ENCODE data around the gene DNAJC3.
"Not testable (repeated sequence)": the region's sequence is repeated elsewhere in the genome, so short reads cannot be mapped to it uniquely, and the experiment has no call there.

Gene DNAJC3

DNA sequence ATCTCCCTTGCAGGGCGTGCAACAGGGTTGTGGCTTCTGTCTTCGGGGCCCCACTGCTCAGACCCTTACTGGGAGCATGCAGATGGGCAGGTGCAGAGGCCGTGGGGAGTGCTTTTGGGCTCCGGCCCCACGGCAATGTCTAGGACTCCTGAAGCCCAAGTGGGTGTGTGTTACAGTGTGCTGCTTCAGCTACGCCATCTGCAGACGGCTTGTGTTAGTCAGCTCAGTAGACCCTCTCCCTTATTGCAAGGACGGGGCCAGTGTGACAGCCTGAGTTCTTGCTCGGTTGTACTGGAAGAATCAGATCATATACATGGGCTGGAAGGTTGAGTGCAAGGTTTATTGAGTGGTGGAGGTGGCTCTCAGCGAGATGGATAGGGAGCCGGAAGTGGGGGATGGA lies 39.3 kb downstream of the DNAJC3 start:
- FAIRE-seq = no peak

DNA sequence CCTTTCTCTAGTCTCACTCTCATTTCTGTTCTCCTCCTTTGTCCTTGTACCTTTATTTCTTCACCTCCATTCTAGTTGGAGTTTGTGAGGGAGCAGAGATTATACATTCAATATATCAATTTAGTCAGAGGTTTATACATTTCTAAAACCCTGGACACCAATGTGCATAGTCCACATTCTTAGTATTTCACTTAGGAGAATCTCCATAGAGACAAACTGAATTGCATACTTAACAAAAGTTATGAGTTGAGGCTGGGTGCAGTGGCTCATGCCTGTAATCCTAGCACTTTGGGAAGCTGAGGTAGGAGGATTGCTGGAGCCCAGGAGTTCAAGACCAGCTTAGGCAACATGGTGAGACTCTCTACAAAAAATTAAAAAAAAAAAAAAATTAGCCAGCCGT lies 45.3 kb downstream of the DNAJC3 start:
- FAIRE-seq = no peak

DNA sequence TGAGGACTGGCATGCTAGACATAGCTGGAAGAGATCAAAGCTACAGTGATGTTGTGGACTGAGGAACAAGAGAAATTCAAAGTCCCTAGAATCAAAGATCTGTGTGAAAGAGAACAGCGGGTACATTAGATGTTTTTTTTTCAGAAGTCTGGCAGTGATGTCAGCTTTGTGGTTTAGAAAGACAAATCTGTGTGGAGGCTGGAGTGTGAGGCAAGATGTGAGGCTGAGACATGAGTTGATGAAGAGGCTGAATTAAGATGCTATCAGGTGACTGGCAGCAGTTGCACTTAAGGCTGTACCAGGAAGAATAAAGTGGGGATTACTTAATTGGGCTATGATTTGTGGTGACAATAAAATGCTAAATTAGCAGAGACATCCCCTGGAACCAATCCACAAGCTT lies 46.5 kb downstream of the DNAJC3 start:
- no peak for FAIRE-seq

DNA sequence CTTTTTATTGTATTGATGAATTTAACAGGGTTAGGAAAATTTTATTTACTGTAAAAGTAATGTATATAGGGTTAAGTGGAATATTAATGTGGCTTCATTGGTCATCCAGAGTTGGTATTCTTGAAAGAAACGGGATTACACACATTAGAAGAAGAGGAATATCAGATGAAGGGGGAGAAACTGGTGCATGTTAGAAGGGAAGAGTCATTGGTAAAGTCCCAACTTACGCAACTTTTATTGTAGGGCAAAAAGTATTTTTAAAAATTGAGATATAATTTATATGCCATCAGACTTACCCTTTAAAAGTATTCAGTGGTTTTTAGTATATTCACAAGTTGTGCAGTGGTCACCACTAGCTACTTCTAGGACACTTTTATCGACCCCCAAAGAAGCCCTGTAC lies 47.3 kb downstream of the DNAJC3 start:
- FAIRE-seq = no peak

DNA sequence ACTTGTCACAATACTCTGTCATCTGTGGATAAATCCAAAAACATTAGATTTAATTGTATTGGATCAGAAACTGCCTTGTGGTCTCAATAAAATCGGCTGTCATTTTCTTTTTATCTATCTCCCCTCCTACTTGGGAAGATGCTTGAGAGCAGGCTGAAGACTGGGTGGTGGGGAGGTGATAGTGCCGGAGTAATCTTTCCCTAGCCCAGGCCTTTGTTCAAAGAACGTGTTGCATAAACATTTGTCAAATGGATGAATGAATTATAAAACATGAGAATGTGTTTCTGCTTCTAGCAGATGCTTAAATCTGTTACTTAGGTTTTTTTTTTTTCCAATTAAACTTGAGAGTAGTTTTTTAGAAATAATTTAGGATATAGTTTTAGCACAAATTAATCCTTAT lies 49.9 kb downstream of the DNAJC3 start:
- no peak for FAIRE-seq

DNA sequence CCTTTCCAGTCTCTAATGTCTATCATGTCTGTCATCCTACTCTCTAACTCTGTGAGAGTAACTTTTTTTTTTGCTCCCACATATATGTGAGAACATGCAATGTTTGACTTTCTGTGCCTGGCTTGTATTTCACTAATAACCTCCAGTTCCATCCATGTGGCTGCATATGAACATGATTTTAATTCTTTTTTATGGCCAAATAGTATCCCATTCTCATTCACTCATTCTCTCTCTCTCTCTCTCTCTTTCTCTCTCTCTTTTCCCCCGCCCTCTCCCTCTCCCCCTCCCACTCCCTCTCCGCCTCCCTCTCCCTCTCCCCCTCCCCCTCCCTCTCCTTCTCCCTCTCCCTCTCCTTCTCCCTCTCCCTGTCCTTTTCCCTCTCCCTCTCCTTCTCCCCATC lies 52.0 kb downstream of the DNAJC3 start:
- no peak for FAIRE-seq

DNA sequence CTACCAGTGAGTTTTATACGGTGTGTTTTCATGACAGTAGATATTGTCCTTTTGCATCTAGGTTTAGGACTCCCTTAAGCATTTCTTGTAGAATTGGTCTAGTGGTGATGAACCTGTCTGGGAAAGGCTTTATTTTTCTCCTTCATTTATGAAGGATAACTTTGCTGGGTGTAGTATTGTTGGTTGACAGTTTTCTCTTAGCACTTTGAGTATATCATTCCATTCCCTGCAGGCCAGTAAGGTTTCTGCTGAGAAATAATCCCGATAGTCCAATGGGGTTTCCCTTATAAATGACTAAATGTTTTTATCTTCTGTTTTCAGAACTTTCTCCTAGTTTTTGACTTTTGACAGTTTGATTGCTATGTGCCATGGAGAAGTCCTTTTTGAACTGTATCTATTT lies 57.2 kb downstream of the DNAJC3 start:
- no peak for FAIRE-seq

DNA sequence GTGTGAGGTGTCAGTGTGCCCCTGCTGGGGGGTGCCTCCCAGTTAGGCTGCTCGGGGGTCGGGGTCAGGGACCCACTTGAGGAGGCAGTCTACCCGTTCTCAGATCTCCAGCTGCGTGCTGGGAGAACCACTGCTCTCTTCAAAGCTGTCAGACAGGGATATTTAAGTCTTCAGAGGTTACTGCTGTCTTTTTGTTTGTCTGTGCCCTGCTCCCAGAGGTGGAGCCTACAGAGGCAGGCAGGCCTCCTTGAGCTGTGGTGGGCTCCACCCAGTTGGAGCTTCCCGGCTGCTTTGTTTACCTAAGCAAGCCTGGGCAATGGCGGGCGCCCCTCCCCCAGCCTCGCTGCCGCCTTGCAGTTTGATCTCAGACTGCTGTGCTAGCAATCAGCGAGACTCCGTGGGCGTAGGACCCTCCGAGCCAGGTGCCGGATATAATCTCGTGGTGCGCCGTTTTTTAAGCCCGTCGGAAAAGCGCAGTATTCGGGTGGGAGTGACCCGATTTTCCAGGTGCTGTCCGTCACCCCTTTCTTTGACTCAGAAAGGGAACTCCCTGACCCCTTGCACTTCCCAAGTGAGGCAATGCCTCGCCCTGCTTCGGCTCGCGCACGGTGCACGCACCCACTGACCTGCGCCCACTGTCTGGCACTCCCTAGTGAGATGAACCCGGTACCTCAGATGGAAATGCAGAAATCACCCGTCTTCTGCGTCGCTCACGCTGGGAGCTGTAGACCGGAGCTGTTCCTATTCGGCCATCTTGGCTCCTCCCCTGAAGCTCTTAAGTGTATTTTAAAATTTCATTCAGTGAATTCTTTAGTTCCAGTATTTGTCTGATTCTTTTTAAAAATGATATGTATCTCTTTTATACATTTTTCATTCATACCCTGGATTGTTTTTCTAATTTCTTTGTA lies 63.4 kb downstream of the DNAJC3 start:
- not testable (repeated sequence) for FAIRE-seq

DNA sequence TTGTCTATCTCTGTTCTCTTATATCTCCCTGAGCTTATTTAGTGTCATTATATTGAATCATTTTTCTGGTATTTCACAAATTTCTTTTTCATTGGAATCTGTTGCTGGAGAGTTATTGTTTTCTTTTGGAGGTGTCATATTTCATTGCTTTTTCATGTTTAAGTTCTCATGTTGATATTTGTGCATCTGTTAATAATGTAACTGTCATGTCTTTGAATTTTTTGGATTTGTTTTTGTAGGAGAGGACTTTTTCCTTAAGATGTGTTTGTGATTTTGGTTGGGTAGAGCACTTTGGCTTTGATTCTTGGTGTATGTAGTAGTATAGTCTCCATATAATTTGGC lies 64.0 kb downstream of the DNAJC3 start:
- no peak for FAIRE-seq

DNA sequence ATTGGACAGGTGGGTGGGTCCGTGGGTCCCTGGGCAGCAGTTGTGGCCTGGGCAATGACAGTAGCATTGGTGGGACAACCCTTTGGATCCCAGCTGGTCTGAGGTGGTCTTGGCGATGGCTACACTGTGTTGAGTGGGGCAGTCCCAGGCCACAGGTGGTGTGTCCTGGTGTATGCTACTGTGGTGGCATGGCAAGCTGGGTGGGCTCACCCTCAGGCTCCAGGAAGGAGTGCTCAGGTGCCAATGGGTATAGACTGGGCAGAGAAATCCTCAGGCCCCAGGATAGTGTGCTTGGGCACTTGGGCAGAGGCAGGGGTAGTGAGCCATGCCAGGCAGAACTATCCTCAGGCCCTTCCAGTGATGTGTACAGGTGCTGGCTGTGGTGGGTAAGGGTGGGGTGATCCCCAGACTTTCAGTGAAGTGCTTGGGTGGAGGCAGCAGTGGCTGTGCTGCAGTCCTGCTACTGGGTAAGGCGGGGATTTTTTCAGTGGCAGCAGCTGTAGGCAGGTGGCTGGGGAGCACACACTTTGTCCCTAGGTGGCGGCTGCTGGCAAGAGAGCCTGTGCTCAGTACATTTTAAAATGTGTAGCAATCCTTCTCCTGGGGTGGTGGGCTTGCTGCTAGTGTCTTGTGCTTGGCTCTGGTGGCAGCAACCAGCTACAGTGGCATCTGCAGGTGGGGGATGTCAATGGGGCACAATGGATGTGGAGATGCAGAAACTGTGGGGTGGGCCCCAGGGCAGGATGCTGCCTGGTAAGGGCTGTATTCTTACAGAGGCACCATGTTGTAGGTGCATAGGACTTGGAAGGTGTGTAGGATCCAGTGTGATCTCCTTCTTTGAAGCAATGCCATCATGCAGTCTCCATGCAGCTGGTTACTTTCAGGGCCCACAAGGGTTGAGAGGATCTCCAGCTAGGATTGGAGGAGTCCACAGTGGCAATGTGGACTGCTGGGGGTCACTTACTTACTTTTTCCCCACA lies 64.9 kb downstream of the DNAJC3 start:
- FAIRE-seq = no peak

DNA sequence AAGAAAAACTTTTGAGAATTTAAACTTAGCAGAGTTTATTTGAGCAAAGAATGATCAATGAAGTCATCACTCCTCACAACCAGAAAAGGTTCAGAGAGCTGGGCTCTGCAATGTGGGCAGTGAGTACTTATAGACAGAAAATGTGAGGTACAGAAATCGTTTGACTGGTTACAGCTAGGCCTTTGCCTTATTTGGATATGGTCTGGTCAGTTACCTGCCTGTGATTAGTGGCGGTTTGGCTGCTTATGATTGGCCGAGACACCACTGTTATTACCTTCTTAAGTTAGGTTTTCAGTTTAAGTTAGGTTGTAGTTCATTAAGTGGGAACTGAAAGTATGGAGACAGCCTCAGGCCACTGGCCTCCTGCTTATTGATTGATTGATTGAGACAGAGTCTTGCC lies 66.3 kb downstream of the DNAJC3 start:
- FAIRE-seq = no peak

DNA sequence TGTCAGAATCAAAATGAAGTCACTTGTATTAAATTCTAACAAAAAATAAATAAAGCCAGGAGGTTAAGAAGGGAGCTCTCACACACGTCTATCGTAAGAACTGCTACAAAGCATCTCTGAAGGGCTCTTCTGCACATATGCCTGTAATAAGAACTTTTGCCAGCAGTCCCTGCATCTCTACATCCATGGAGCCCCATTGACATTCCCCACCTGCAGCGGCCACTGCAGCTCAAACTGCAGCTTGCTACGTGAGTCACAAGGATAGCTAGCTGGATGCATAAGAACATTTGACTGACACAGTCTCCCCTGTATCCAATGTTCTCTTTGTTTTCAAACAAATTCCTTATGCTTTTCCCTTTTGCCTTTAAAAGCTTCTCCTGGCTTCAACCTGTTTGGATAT lies 68.3 kb downstream of the DNAJC3 start:
- FAIRE-seq = no peak

DNA sequence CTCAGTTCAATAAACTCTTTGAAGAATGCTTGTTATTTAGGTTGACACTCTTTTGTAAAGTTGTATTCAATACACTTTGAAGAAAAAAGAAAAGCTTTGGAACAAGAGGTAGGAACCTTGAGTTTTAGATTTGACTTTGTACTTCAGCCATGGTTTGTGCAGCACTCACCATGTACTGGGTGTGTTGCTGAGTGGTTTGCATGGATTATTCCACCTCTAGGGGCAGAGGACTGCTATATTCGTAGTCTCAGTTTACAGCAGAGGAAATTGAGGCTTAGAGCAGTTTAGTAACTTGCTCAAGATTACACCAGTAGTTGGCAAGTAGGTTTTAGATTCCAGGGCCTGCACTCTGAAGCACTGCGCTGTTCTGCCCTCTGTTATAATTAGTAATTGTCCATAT lies 68.8 kb downstream of the DNAJC3 start:
- no peak for FAIRE-seq

DNA sequence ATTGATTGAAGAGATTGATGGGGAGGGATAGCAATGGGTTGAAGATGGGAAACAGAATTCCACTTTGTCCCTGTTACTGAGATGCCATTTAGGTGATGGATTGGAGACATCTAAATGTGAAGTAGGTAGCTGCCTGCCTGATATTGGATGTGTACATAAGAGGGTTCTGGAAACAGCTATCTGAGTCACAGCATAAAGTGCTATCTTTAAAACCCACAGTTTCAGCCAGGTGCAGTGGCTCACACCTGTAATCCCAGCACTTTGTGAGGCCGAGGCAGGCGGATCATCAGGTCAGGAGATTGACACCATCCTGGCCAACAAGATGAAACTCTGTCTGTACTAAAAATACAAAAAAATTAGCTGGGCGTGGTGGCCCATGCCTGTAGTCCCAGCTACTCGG lies 72.6 kb downstream of the DNAJC3 start:
- FAIRE-seq = no peak

DNA sequence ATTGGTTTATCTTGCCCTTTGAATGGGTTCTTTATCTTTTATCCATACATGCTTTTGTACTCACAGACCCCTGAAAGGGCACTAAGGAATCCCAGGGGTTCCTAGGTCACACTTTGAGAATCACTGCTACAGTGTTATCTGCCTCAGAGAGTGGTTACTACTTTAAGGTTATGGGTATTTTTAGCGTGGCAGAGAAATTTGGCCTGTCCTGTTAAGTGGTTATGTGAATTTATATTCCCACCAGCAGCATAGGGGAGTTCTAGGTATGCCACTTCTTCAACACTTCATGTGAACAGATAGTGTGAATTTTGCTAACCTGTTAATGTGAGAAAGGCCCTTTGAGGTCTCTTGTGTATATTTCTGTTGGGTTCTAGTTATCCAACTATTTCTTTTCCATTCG lies 75.7 kb downstream of the DNAJC3 start:
- no peak for FAIRE-seq

DNA sequence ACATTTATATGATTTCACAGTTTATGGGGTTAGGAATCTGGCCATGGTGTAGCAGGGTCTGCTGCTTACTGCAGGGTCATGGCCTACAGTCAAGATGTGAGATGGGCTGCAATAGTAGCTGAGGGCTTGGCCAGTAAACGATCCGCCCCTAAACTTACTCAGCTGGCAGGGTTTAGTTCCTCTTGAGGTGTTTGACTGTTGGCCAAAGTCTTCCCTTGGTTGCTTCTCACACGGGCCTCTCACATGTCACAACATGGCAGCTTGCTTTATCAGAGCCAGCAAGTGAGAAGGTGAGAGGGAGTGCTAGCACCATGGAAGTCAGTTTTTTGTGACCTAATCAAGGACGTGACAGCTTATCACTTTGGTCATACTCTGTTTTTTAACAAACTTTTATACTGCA lies 77.1 kb downstream of the DNAJC3 start:
- no peak for FAIRE-seq

DNA sequence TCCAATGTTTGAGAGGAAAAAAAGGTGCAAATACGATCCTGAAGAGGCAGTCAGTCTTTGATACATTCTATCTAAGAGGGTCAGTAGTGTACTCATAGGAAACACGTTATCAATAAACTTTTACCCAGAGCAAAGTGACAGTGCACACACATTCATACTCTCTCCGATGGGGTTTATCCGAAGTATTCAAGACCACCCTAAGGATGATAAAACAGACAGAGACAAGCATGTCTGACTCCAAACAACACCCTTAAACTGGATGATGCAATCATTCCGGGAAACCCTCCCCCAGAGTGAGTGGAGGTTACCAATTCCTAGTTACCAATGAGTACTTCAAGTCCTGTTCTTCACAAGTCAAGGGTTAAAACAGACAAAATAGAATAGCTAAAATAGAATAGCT lies 79.1 kb downstream of the DNAJC3 start:
- FAIRE-seq = no peak

DNA sequence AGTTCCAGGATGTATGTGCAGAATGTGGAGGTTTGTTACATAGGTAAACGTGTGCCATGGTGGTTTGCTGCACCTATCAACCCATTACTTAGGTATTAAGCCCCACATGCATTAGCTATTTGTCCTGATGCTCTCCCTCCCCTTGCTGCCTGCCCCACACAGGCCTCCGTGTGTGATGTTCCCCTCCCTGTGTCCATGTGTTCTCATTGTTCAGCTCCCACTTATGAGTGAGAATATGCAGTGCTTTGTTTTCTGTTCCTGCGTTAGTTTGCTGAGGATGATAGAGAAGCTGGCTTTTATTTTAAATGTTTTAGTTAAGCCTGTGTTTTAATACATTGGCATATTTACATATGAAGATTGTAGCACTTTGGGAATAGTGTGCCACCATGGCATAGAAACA lies 85.7 kb downstream of the DNAJC3 start:
- FAIRE-seq = not testable (repeated sequence)

DNA sequence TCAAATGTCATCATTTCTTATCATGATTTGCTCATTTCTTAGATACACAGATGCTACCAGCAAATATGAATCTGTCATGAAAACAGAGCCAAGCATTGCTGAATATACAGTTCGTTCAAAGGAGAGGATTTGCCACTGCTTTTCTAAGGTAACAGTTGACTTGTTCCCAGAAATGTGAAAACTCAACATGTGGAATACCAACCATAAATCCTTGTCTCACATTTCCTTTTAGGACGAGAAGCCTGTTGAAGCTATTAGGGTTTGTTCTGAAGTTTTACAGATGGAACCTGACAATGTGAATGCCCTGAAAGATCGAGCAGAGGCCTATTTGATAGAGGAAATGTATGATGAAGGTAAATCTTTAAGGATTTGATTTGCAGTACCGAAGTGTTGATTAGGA lies 86.7 kb downstream of the DNAJC3 start:
- FAIRE-seq = no peak

DNA sequence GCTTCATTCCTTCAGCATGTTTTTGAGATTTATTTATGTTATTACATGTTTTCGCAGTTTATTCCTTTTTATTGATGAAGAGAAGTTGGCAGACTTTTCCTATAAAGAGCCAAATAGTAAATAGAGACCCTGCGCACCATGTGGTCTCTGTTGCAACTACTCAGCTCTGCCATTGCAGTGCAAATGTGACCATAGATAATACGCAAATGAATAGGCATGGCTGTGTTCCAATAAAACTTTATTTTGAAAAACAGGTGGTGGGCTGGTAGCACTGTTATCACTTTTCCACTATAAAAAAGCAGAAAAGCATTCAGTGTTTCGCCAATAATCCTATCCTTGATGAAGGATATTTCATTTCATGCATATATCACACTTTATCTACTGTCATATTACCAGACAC lies 95.0 kb downstream of the DNAJC3 start:
- no peak for FAIRE-seq

DNA sequence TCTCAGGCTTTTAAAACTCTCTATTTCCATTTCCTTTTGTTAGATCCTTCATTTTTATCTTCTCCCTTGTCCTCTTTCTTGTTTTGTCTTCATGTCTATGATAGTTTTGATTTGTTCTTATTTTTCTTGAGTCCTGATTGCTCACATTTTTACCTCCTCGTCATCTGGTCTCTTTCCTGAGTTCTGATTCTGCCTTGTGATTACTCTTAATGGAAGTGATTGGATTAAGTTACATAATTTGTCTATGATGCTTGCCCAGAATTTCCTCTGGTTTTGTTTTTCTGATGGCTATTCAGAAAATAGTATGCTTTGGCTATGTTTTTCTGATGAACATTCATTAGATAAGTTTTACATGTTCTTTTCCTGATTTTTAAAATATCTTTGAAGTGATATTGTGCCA lies 102.6 kb downstream of the DNAJC3 start:
- FAIRE-seq = no peak

DNA sequence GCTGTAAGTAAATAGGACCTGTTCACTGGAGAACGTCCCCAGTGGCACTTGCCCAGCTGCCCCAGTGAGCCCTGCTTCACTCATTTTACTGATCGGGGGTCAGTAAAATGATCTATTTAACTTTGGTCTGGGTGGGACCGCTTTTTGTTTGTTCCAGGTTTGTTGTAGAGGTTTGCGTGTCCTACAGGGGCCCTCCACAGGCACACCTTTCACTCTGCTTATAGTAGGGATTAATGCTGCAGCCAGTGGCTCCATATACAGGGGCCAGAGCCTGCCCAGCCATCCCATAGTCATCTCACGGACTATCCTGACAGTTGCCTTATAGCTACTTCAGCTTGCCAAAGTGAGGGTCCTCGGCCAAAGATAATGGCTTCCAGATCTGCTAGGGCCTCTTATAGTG lies 104.1 kb downstream of the DNAJC3 start:
- no peak for FAIRE-seq

DNA sequence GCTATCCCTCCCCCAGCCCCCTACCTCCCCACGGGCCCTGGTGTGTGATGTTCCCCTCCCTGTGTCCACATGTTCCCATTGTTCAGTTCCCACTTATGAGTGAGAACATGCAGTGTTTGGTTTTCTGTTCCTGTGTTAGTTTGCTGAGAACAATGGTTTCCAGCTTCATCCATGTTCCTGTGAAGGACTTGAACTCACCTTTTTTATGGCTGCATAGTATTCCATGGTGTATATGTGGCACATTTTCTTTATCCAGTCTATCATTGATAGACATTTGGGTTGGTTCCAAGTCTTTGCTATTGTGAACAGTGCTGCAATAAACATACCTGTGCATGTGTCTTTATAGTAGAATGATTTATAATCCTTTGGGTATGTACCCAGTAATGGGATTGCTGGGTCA lies 105.0 kb downstream of the DNAJC3 start:
- not testable (repeated sequence) for FAIRE-seq

DNA sequence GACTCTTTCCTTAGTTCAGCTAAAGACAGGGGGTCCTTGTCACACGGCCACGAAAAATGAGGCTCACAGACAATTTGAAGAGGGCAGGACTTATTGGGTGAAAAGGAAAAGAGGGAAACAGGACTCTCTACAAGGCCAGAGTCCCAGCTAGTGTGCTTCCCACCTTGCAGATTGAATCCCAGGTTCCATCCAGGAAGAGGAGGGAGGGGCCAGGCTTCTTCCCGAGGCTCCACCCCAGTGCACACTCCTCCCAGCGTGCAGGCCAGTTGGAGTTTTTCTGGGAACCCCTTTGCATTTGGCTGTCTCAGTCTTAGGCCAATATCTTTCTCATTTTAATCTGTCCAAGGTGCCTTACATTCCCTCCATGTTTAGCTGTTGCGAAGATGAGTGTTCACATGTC lies 106.8 kb downstream of the DNAJC3 start:
- FAIRE-seq = no peak

All from endometrium (tissue), 2 donors.